ENCODE measurements around the gene NUP62CL.

NUP62CL gene, protein sequence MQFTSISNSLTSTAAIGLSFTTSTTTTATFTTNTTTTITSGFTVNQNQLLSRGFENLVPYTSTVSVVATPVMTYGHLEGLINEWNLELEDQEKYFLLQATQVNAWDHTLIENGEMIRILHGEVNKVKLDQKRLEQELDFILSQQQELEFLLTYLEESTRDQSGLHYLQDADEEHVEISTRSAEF

DNA sequence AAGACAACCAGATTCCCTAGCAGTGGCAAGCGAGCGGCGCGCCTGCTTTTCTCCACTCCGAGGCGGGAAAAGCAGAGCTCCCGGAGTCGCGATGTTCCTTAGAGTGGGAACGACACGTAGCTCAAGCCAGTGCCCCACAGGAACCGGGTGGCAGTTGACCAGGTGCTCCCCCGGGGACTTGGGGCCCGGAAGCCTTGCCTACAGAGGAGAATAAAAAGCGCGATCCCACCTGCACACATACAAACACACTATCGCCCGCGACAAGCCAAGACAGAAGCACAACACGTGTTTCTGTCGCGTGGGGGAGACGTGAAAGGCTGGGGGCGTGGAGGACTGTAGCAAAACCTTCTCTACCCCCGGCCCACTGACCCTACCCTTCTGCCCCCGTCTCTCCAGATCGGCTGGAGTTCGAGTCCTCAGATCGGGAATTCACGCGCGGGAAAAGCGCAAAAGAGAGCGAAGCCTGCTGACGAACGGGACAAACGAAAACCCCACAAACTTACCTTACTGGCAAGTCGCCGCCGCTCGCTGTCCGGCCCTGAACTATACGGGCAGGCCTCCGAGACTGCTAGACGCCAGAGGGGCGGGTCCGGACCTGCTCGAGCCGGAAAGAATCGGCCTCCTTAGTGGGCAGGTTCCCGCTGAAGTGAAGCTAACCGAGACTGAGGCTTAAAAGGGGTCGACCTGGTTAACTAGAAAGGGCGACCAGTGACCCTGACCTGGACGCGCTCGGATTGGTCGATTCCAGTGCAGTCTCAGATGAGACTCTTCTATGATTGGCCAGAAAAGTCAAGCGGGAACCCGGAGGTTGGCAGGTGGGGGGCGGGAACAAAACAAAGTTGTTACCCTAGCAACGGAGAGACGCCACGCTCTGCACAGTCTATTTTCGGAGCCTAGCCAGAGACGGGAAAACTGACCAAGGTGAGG lies at the start of gene NUP62CL, which contains the start of gene DNAAF6:
NUP62CL (minus strand) TSS at position 664 of the 927 bp plus-strand sequence. CDS start 31,287 bp downstream, outside the sequence.
DNAAF6 (plus strand) TSS at position 842 of the 927 bp plus-strand sequence. CDS start 6,265 bp downstream, outside the sequence.
- DNase-seq (ENCODE audit: low read depth): peak; percentile 35
- H3K4me3 ChIP-seq (ENCODE audit: low read length): peak within 1 kb of the TSS; percentile 63
- TF ChIP-seq, protein P1, sequence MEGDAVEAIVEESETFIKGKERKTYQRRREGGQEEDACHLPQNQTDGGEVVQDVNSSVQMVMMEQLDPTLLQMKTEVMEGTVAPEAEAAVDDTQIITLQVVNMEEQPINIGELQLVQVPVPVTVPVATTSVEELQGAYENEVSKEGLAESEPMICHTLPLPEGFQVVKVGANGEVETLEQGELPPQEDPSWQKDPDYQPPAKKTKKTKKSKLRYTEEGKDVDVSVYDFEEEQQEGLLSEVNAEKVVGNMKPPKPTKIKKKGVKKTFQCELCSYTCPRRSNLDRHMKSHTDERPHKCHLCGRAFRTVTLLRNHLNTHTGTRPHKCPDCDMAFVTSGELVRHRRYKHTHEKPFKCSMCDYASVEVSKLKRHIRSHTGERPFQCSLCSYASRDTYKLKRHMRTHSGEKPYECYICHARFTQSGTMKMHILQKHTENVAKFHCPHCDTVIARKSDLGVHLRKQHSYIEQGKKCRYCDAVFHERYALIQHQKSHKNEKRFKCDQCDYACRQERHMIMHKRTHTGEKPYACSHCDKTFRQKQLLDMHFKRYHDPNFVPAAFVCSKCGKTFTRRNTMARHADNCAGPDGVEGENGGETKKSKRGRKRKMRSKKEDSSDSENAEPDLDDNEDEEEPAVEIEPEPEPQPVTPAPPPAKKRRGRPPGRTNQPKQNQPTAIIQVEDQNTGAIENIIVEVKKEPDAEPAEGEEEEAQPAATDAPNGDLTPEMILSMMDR (conservative IDR thresholded peaks at IDR 0.05; ENCODE audit: low read depth, low read length): no peak

DNA sequence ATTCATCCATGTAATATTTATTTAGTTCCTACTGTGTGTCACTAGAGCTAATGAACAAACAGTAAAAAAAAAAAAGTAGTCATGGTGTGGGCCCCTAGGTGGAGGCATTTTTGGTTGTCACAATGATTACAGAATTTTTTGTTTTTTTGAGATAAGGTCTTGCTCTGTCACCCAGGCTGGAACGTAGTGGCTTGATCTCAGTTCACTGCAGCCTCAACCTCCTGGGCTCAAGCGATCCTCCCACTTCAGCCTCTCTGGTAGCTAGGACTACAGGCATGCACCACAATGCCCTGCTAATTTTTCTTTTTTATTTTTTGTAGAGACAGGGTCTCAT lies 22.2 kb upstream of the NUP62CL start:
- no peak for DNase-seq (ENCODE audit: low read depth)
- H3K4me3 ChIP-seq (ENCODE audit: low read length): no peak overlapping the region
- TF ChIP-seq, protein P1 (conservative IDR thresholded peaks at IDR 0.05; ENCODE audit: low read depth, low read length): no peak

DNA sequence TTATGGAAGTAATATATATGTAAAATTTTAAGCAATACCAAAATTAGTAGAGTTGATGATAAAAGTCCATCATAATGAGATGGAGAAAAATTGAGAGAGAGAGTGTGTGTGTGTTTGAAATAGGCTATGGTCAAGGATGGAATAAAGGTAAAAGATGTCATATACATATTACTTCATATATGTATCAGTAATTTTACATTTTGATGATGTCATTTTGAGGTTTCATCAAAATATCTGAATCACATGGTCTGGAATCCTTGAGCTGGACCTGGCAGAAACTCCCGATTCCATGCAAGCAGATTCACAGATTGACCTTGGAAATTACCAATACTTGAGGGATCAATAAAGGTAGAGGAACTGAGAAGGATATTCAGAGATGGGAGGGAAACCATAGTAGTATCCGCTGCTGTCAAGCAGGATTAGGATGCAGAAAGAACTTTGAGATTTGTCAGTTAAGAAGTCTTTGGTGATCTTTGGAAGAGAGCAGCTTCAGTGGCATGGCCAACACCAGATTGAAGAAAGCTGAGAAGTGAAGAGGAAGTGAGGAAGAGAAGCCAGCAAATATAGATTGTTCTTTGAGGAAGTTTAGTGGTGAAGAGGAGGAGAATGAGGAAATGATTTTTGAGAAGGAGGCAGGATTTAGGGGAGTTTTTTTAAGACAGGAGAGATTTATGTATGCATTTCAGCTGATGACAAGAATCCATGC lies 21.7 kb upstream of the NUP62CL start:
- TF ChIP-seq, protein P1 (conservative IDR thresholded peaks at IDR 0.05; ENCODE audit: low read depth, low read length): no peak
- no peak for DNase-seq (ENCODE audit: low read depth)
- no peak overlapping the region for H3K4me3 ChIP-seq (ENCODE audit: low read length)

DNA sequence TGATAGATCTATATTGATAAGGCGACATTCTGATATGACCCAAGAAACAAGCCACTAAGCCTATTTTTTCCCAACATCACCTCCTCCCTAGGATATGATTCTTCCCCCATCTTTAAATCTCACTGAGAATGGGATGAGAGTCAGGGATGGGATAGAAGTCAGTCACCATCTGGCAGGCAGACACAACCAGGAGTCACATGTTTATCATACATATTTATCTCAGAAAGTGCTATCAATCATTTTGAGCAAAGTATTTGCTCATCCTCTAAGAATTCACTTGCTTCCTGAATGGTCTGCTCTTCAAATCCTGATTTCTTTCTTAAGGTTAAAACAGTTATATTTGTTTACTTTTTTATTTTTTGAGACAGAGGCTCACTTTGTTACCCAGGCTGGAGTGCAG lies 20.5 kb upstream of the NUP62CL start:
- H3K4me3 ChIP-seq (ENCODE audit: low read length): no peak overlapping the region
- TF ChIP-seq, protein P1 (conservative IDR thresholded peaks at IDR 0.05; ENCODE audit: low read depth, low read length): no peak
- DNase-seq (ENCODE audit: low read depth): no peak

DNA sequence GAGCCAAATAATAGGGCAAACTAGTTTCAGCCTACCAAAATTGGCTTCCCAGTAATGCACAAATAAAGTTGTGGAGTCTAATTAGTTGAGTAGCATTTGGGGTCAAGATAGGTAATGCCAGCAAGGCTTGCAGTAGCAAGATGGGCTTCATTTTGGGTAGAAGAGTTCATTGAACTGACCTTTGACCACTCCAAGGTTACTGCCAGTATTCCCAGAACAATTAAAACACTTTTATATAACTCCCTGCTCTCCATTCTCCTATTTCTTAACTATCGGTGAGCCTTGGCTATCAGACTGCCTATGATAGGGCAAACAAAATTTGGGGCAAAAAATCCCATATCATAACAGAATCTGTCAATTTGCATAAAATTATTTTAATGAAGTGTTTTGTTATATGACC lies 7.2 kb upstream of the NUP62CL start:
- DNase-seq (ENCODE audit: low read depth): no peak
- TF ChIP-seq, protein P1 (conservative IDR thresholded peaks at IDR 0.05; ENCODE audit: low read depth, low read length): no peak
- H3K4me3 ChIP-seq (ENCODE audit: low read length): no peak overlapping the region

DNA sequence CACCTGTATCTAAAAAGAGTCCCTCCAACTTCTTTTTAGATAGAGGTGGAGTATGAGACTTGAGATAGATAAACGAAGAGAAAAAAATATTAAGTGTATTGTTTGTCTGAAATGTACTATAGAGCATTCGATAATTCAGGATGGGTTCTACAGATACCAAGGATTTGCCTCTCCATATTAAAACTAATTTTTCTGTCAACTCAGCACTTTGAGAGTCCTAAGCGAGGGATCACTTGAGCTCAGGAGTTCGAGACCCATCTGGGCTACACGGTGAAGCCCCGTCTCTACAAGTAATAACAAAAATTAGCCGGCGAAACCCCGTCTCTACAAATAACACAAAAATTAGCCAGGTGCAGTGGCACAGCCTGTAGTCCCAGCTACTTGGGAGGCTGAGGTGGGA lies 1.7 kb upstream of the NUP62CL start:
- no peak for DNase-seq (ENCODE audit: low read depth)
- TF ChIP-seq, protein P1 (conservative IDR thresholded peaks at IDR 0.05; ENCODE audit: low read depth, low read length): no peak
- H3K4me3 ChIP-seq (ENCODE audit: low read length): no peak overlapping the region

Data from retinal pigment epithelial cell (primary cell).